Neural progenitor cell (in vitro differentiated cells): Measurements from ENCODE around the gene CDC42EP3. TPM values are rescaled to one million over a fixed set of nuclear protein-coding genes. Genes with fewer than 3 reads are reported as not detected.

ENCODE experiments used
- DNase-seq: peaks from one replicate; pipeline ENCODE4 v3.0.0-alpha.2; 2016; ENCODE audit warnings: low spot score
- H2AFZ ChIP-seq: fragments of 200-600 bp; sonication (generic); replicated peaks from 2 replicates; pipeline ENCODE4 v1.6.1; 2016; ENCODE audit warnings: antibody characterized with exemption
- H3F3A ChIP-seq: fragments of 200-600 bp; sonication (generic); 2 replicates; pipeline ENCODE4 v1.6.1; 2016; ENCODE audit warnings: antibody characterized with exemption, low read depth
- H3K27ac ChIP-seq: fragments of 200-600 bp; sonication (generic); 2 replicates; pipeline ENCODE4 v1.5.1; 2016; ENCODE audit warnings: mild to moderate bottlenecking
- H3K27me3 ChIP-seq: fragments of 200-600 bp; sonication (generic); 2 replicates; pipeline ENCODE4 v1.6.1; 2016; ENCODE audit warnings: mild to moderate bottlenecking, moderate library complexity
- H3K36me3 ChIP-seq: fragments of 200-600 bp; sonication (generic); 2 replicates; pipeline ENCODE4 v1.5.1; 2016
- H3K4me1 ChIP-seq: fragments of 200-600 bp; sonication (generic); 2 replicates; pipeline ENCODE4 v1.6.1; 2016; ENCODE audit warnings: mixed run types
- H3K4me2 ChIP-seq: fragments of 200-600 bp; sonication (generic); 2 replicates; pipeline ENCODE4 v1.6.1; 2016
- H3K4me3 ChIP-seq: fragments of 200-600 bp; sonication (generic); 2 replicates; pipeline ENCODE4 v1.5.1; 2016
- H3K79me2 ChIP-seq: fragments of 200-600 bp; sonication (generic); 2 replicates; pipeline ENCODE4 v1.6.1; 2016; ENCODE audit warnings: low read depth
- H3K9ac ChIP-seq: fragments of 200-600 bp; sonication (generic); 2 replicates; pipeline ENCODE4 v1.6.1; 2016
- H3K9me3 ChIP-seq: fragments of 200-600 bp; sonication (generic); 2 replicates; pipeline ENCODE4 v1.5.1; 2016; ENCODE audit warnings: low read depth
- H4K20me1 ChIP-seq: fragments of 200-600 bp; sonication (generic); 2 replicates; pipeline ENCODE4 v1.6.1; 2016; ENCODE audit warnings: low read depth
- H3K27ac Mint-ChIP-seq: 3 replicates; pipeline ENCODE4 v1.8.0; 2021; ENCODE audit warnings: mixed read lengths
- H3K27me3 Mint-ChIP-seq: 2 replicates; pipeline ENCODE4 v1.8.0; 2022; ENCODE audit warnings: low read depth, mild to moderate bottlenecking, inconsistent platforms, moderate library complexity, mixed read lengths; ENCODE audit not compliant: insufficient read depth
- H3K36me3 Mint-ChIP-seq: 3 replicates; pipeline ENCODE4 v1.8.0; 2021; ENCODE audit warnings: mixed read lengths
- H3K4me1 Mint-ChIP-seq: 3 replicates; pipeline ENCODE4 v1.8.0; 2021; ENCODE audit warnings: mixed read lengths
- H3K4me3 Mint-ChIP-seq: 3 replicates; pipeline ENCODE4 v1.8.0; 2021; ENCODE audit warnings: mild to moderate bottlenecking, moderate library complexity, mixed read lengths
- H3K9me3 Mint-ChIP-seq: 3 replicates; pipeline ENCODE4 v1.8.0; 2020; ENCODE audit warnings: mixed read lengths
- CTCF ChIP-seq: fragments of 200-600 bp; sonication (generic); IDR thresholded peaks from 2 replicates; pipeline ENCODE4 v1.5.1; 2017; ENCODE audit warnings: antibody characterized with exemption, mild to moderate bottlenecking
- EZH2 ChIP-seq: fragments of 200-600 bp; sonication (generic); IDR thresholded peaks from 2 replicates; pipeline ENCODE4 v1.6.1; 2017; ENCODE audit warnings: antibody characterized with exemption, mild to moderate bottlenecking, moderate library complexity
- EZH2phosphoT487 ChIP-seq: fragments of 200-600 bp; sonication (generic); IDR thresholded peaks from 2 replicates; pipeline ENCODE4 v1.6.1; 2017; ENCODE audit warnings: antibody characterized with exemption
- total RNA-seq: library from RNA; depleted of rRNA; stranded (reverse); fragments of >200 nt; gene quantifications from 2 replicates; pipeline ENCODE4 v1.2.3, GENCODE V29; 2015; ENCODE audit warnings: low replicate concordance

The CDC42EP3 gene
- total RNA-seq, 1 donor from 2014 or later, result 21.2 TPM

DNA sequence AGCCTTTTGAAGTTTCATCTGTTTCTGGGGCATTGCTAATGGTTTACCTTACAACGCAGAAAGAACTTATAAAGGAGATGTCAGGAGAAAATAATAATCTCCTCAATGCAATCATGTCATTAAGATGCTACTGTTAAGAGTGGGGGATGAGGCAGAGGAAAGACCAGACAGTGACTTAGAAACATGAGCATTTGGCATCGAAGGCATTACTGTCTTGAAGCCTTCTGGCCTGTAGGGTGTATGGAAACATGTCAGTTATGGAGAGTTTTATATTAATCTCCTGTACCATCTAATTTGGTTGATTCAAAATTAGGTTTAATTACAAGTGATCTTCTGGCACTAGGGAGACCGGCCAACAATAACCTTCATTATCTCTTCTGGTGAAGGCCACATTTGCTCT lies 32.5 kb downstream of the CDC42EP3 start:
- Histone ChIP-seq H3K79me2 (no peaks in the 10 kb centered on the region), H3K27me3 (no peaks in the 10 kb centered on the region), H3K4me2 (no peak overlapping the region), H2AFZ (no peak overlapping the region), H3K9me3 (no peaks in the 10 kb centered on the region), H3K4me1 (no peaks in the 10 kb centered on the region), H3K27ac (no peak overlapping the region), H3K4me3 (no peak overlapping the region), H3F3A (no peaks in the 10 kb centered on the region), H4K20me1 (no peaks in the 10 kb centered on the region), H3K9ac (no peak overlapping the region), H3K36me3 (no peaks in the 10 kb centered on the region)
- H3K27me3 Mint-ChIP-seq, result no peaks in the 10 kb centered on the region
- TF ChIP-seq EZH2 (no peak), CTCF (no peak), EZH2phosphoT487 (no peak)
- H3K27ac Mint-ChIP-seq, result no peak overlapping the region
- peaks cover 15% of the 10 kb centered on the region for H3K36me3 Mint-ChIP-seq
- no peaks in the 10 kb centered on the region for H3K9me3 Mint-ChIP-seq
- DNase-seq, result no peak
- peaks cover 8% of the 10 kb centered on the region for H3K4me1 Mint-ChIP-seq
- H3K4me3 Mint-ChIP-seq, result no peak overlapping the region

DNA sequence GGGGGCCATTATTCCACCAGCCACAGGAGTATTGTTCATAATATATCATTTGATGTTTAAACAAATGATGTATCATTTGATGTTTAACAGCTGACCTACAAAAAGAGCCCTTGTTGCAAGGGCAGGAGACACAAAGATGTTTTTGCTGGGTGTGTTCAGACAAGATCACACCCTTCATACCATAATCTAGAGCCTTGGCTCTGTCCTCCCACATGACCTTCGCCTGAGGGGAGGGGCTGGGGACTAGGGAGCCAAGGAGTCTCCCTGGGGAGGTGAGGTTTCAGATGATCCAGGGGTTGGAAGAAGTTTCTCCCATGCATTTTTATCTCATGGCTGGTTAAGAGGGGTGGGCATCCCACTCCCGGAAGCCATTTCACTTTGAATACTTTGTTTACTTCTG lies 33.5 kb downstream of the CDC42EP3 start:
- H3K36me3 ChIP-seq, result no peaks in the 10 kb centered on the region
- H3K27ac ChIP-seq, result no peak overlapping the region
- no peak overlapping the region for H2AFZ ChIP-seq
- Mint-ChIP-seq H3K4me1 (peaks cover 8% of the 10 kb centered on the region), H3K27me3 (no peaks in the 10 kb centered on the region), H3K36me3 (peaks cover 7% of the 10 kb centered on the region), H3K9me3 (no peaks in the 10 kb centered on the region), H3K4me3 (no peak overlapping the region), H3K27ac (no peak overlapping the region)
- H3K27me3 ChIP-seq, result no peaks in the 10 kb centered on the region
- H3K9ac ChIP-seq, result no peak overlapping the region
- no peak overlapping the region for H3K4me2 ChIP-seq
- DNase-seq, result no peak
- no peak overlapping the region for H3K4me3 ChIP-seq
- no peak for TF ChIP-seq EZH2phosphoT487
- TF ChIP-seq EZH2, result no peak
- TF ChIP-seq CTCF, result no peak
- H3K79me2 ChIP-seq, result no peaks in the 10 kb centered on the region
- no peaks in the 10 kb centered on the region for H4K20me1 ChIP-seq
- H3K4me1 ChIP-seq, result no peaks in the 10 kb centered on the region
- no peaks in the 10 kb centered on the region for H3K9me3 ChIP-seq
- no peaks in the 10 kb centered on the region for H3F3A ChIP-seq

- H3K36me3 Mint-ChIP-seq, result peaks cover 5% of the 10 kb centered on the region
- H3K4me1 ChIP-seq, result no peaks in the 10 kb centered on the region
- H3K4me3 ChIP-seq, result no peak overlapping the region
- H3K9me3 ChIP-seq, result no peaks in the 10 kb centered on the region
- no peaks in the 10 kb centered on the region for H3K36me3 ChIP-seq
- no peak overlapping the region for H3K9ac ChIP-seq
- no peak for TF ChIP-seq EZH2
- TF ChIP-seq EZH2phosphoT487, result no peak
- no peak for TF ChIP-seq CTCF
- no peak overlapping the region for H2AFZ ChIP-seq
- H3K27ac ChIP-seq, result no peak overlapping the region
- no peak overlapping the region for H3K4me2 ChIP-seq
- H3K9me3 Mint-ChIP-seq, result no peaks in the 10 kb centered on the region
- peaks cover 3% of the 10 kb centered on the region for H3K27me3 Mint-ChIP-seq
- H3K4me1 Mint-ChIP-seq, result peaks cover 12% of the 10 kb centered on the region
- H3F3A ChIP-seq, result no peaks in the 10 kb centered on the region
- H3K27me3 ChIP-seq, result no peaks in the 10 kb centered on the region
- no peak for DNase-seq
- no peaks in the 10 kb centered on the region for H4K20me1 ChIP-seq
- H3K4me3 Mint-ChIP-seq, result no peak overlapping the region
- H3K79me2 ChIP-seq, result no peaks in the 10 kb centered on the region
- no peak overlapping the region for H3K27ac Mint-ChIP-seq
These were observed 34.1 kb downstream of the CDC42EP3 start for GRCh38 chr2:37637190-37637860.
